Pancreas (tissue), 10 donors: ENCODE results near the gene GPS1. TPM values are rescaled to one million over a fixed set of nuclear protein-coding genes. Genes with fewer than 3 reads are reported as not detected.

Source experiments
- ATAC-seq, 4 donors: fragments of 200-7000 bp; cut with Tn5 transposase; one replicate each; pipeline versions ENCODE4 v1.8.0 to v1.9.1; 2020; ENCODE audit warnings: mild to moderate bottlenecking in 4 of 4, moderate library complexity in 4 of 4
- DNase-seq, 6 donors: peaks; one replicate each; pipeline ENCODE4 v3.0.0-alpha.2; 2020
- FAIRE-seq: peaks from 2 replicates; lab custom pipeline; 2012; peaks lifted over from hg19 to GRCh38; lab: Jason Lieb, UNC
- H3K27ac ChIP-seq, 4 donors: fragments of 200-600 bp; sonication (generic); 1 replicate in 3 of 4; 2 replicates in 1 of 4; pipeline versions ENCODE4 v1.5.0 to v1.8.0; 2020
- H3K27me3 ChIP-seq, 4 donors: fragments of 200-600 bp; one replicate each; pipeline ENCODE4 v1.8.0; 2021
- H3K36me3 ChIP-seq, 3 donors: fragments of 200-600 bp; sonication (generic) in 1 of 3; one replicate each; pipeline versions ENCODE4 v1.5.0 to v1.8.0; 2020 to 2021
- H3K4me1 ChIP-seq, 3 donors: fragments of 200-600 bp; one replicate each; pipeline ENCODE4 v1.8.0; 2021
- H3K4me3 ChIP-seq, 4 donors: fragments of 200-600 bp; sonication (generic) in 2 of 4; one replicate each; pipeline versions ENCODE4 v1.5.0 to v1.8.0; 2020 to 2021
- H3K9me3 ChIP-seq, 4 donors: fragments of 200-600 bp; one replicate each; pipeline ENCODE4 v1.8.0; 2021
- WGBS, 2 donors: extraction: QIAGEN DNeasy Blood & Tissue Kit; methylation state at CpG; one replicate each; pipeline ENCODE4 v1.1.7; 2013; 5-methylcytosine and 5-hydroxymethylcytosine counted together
- intact Hi-C, 3 donors: fragments of 100-400 bp; cut with DNase I; formaldehyde crosslinking; loops; one replicate each; pipeline versions ENCODE4 v1.11.1 to v1.14.2; 2022
- polyA plus RNA-seq, 2 donors: library from polyadenylated mRNA; stranded (reverse); fragments of 200-250 nt; gene quantifications; one replicate each; pipeline ENCODE4 v1.2.3, GENCODE V29; 2013
- total RNA-seq, 6 donors: library from RNA; stranded (reverse); fragmentation: NEBNext Ultra II Directional in 4 of 6; extraction: Animal tissue kit (Norgen Biotek cat#: 25700) in 4 of 6; gene quantifications; one replicate each; pipeline versions ENCODE4 v1.2.1 to v1.2.4, GENCODE V29; 2021 to 2023
- TF ChIP-seq, protein P1 (sequence below), 4 donors: fragments of 200-600 bp; sonication (generic) in 3 of 4; IDR thresholded peaks; one replicate each; pipeline versions ENCODE4 v1.5.0 to v1.8.0; 2021; ENCODE audit warnings: antibody characterized with exemption in 4 of 4
- donor health status: healthy with polysubstance abuse.
- donor health status: DM: no; HTN: no; CAD: no; lungs with moderate emphysema.
- donor health status: DM: no; HTN: no; CAD: no.
- donor health status: control.
- donor health status: control.
- donor health status: Bipolar disorder and iron deficiency.
- donor health status: DM: yes; HTN: yes; CAD: no.
- donor health status: DM: no; HTN: no; CAD: no.
- donor health status: DM: no; HTN: no; CAD: no.
- donor health status: DM: yes; HTN: yes; CAD: no.

GPS1 gene
- total and polyA plus RNA-seq, 8 donors: 43.0 to 149 (median 53.3) TPM

DNA sequence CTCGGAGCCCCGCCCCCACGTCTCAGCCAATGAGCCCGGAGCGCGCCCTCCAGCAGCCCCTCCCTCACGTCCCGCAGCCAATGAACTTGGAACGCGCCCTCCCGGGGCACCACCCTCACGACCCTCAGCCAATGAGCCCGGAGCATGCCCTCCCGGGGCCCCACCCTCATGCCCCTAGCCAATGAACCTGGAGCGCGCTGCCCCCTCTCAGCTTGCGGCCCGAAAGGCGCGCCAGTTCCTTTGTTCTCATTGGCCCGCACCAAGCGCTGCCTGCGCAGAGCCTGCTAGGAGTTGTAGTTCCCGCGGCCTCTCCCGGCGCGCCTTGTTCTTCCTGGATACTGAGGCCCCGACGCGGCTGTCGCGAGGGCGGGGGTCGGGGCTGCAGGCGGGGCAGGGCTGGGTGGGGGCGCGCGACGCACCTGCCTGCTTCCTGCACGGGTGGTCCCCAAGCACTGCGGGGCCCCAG lies 28.7 kb upstream of the GPS1 start, which contains the start of gene LRRC45:
Gene LRRC45, plus strand, starts transcription at position 325 of the 466 bp plus-strand sequence. CDS start 339 bp downstream, outside the sequence.
- ATAC-seq: peak; percentile 89 to 95 (median 91)
- peak within 1 kb of the TSS in 3 of 4 donors; percentile 50 to 58 (median 57) for H3K27ac ChIP-seq
- FAIRE-seq: peak; percentile 89
- H3K4me3 ChIP-seq: peak within 1 kb of the TSS; percentile 92 to 96 (median 94)
- H3K36me3 ChIP-seq: no peaks in the 10 kb centered on the region
- no peaks in the 10 kb centered on the region for H3K27me3 ChIP-seq
- WGBS, 2 donors: 0 to 1% methylated on average over 22 to 42 of the region's 42 CpGs
- H3K4me1 ChIP-seq: peaks cover 9 to 14% (median 14%) of the 10 kb centered on the region in 3 donors
- intact Hi-C loops: loop anchor here in 1 of 3 donors (10.0 kb wide), 1 partner anchor 132 kb away; no protein-coding TSS in a partner anchor
- no peaks in the 10 kb centered on the region for H3K9me3 ChIP-seq
- TF ChIP-seq, protein P1, sequence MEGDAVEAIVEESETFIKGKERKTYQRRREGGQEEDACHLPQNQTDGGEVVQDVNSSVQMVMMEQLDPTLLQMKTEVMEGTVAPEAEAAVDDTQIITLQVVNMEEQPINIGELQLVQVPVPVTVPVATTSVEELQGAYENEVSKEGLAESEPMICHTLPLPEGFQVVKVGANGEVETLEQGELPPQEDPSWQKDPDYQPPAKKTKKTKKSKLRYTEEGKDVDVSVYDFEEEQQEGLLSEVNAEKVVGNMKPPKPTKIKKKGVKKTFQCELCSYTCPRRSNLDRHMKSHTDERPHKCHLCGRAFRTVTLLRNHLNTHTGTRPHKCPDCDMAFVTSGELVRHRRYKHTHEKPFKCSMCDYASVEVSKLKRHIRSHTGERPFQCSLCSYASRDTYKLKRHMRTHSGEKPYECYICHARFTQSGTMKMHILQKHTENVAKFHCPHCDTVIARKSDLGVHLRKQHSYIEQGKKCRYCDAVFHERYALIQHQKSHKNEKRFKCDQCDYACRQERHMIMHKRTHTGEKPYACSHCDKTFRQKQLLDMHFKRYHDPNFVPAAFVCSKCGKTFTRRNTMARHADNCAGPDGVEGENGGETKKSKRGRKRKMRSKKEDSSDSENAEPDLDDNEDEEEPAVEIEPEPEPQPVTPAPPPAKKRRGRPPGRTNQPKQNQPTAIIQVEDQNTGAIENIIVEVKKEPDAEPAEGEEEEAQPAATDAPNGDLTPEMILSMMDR (IDR thresholded peaks at IDR 0.05): no peak
- DNase-seq: peak; percentile 99 to 100 (median 100)

DNA sequence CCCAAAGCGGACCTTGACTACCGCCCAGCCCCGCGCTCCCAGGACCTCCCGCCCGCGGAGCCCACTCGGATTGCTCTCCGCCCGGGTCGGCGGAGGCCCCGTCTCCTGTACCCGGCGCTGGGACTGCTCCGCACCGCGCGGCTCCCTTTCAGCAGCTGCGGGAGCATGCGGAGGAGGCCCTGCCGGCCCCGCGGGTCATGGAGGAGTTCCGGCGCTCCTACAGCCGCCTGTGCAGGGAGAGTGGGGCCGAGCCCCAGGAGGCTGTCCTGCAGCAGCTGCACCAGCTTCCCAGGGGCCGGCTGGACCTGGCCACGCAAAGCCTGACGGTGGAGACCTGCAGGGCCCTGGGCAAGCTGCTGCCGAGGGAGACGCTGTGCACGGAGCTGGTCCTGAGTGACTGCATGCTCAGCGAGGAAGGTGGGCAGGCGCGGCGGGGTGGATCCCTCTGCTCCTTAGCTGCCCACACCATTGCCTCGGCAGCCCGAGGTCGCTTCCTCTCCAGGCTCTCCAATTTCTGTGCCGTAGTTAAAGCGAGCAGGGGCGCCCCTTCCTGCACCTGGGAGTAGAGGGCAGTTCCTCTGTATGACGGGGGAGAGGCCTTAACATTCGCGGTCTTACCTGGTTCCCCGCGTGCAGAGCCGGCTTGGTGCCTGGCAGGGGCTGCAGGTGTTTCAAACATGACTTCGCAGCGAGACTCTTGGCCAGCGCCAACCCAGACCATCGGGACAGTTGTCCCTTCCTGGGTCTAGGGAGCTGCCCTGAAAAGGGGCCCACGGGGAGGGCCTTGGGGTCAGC lies 28.1 kb upstream of the GPS1 start:
- no peaks in the 10 kb centered on the region for H3K9me3 ChIP-seq
- peak; percentile 2 to 22 (median 6) for ATAC-seq
- no peak for FAIRE-seq
- peak overlapping the region; percentile 73 to 95 (median 91) for H3K4me3 ChIP-seq
- H3K27ac ChIP-seq: no peak overlapping the region
- no peaks in the 10 kb centered on the region for H3K36me3 ChIP-seq
- 2 to 3% methylated on average over 44 to 55 of the region's 55 CpGs for WGBS, 2 donors
- no peaks in the 10 kb centered on the region for H3K27me3 ChIP-seq
- TF ChIP-seq, protein P1 (IDR thresholded peaks at IDR 0.05): no peak
- DNase-seq: peak in 4 of 6 donors; percentile 37 to 74 (median 61)
- intact Hi-C loops: loop anchor here in 1 of 3 donors (10.0 kb wide), 1 partner anchor 131 kb away; no protein-coding TSS in a partner anchor
- peaks cover 9 to 14% (median 11%) of the 10 kb centered on the region in 3 donors for H3K4me1 ChIP-seq

DNA sequence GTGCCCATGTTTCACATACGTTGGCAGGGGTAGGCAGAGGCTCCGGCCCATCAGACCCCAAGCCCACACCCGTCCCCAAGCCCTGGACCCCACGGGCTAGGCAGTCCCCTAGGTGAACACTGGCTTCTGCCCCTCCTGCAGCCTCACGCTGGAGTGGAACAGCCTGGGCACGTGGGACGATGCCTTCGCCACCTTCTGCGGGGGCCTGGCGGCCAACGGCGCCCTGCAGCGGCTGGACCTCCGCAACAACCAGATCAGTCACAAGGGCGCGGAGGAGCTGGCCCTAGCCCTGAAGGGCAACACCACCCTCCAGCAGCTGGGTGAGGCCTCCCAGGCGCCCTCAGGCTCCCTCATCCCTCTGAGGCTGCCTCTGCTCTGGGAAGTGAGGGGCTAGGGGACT lies 26.8 kb upstream of the GPS1 start:
- Histone ChIP-seq H3K27ac (no peak overlapping the region), H3K4me1 (peaks cover 9 to 14% (median 11%) of the 10 kb centered on the region in 3 donors), H3K36me3 (no peaks in the 10 kb centered on the region), H3K4me3 (no peak overlapping the region), H3K9me3 (no peaks in the 10 kb centered on the region), H3K27me3 (no peaks in the 10 kb centered on the region)
- intact Hi-C loops: loop anchor here (5.0 to 10.0 kb wide), 2 partner anchors 130 to 132 kb away; no protein-coding TSS in a partner anchor
- WGBS, 2 donors: 94 to 98% methylated on average over 17 of the region's 17 CpGs
- TF ChIP-seq, protein P1 (IDR thresholded peaks at IDR 0.05): no peak
- FAIRE-seq (no peak), ATAC-seq (no peak), DNase-seq (peak in 1 of 6 donors; percentile 38)

DNA sequence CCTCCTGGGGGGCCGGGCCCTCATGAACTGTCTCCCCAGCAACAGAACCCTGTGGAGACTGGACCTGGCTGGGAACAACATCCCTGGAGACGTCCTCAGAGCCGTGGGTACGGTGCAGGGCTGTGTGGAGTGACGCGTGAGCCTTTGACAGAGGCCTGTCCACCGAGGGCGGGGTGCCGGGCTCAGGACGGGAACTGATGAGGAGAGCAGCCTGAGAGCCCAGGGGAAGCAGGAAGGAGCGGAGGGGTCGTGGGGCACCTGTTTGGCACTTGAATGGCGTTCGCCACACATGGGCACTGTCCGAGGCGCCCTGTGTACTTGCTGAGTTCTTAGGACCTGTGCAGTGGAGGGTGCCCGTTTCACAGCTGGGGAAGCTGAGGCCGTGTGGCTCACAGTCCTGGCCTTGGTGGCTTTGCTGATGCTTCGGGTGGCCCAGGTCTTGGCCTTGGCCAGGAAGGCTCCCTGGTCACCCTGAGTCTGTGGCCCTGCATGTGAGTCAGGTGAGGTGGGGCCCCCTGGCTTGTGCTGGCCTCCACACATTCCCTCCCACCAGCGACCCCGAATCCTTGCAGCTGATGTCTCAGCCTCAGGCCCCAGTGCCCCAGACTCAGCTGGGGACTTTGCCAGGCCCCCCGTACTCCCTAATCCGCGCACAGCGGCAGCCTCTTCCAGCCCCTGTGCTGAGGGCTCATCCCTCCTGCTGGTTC lies 26.1 kb upstream of the GPS1 start:
- Histone ChIP-seq H3K4me3 (no peak overlapping the region), H3K36me3 (no peaks in the 10 kb centered on the region), H3K9me3 (no peaks in the 10 kb centered on the region), H3K27me3 (no peaks in the 10 kb centered on the region), H3K4me1 (peaks cover 9 to 14% (median 11%) of the 10 kb centered on the region in 3 donors), H3K27ac (no peak overlapping the region)
- FAIRE-seq (no peak), ATAC-seq (no peak), DNase-seq (no peak)
- WGBS, 2 donors: 91 to 94% methylated on average over 24 to 25 of the region's 25 CpGs
- TF ChIP-seq, protein P1 (IDR thresholded peaks at IDR 0.05): no peak
- intact Hi-C loops: loop anchor here (5.0 to 10.0 kb wide), 2 partner anchors 129 to 132 kb away; no protein-coding TSS in a partner anchor
